ENCODE measurements around the gene CEP20. TPM values are rescaled to one million over a fixed set of nuclear protein-coding genes. Genes with fewer than 3 reads are reported as not detected.

CEP20 gene
- total RNA-seq, 1 donor = 24.5 TPM

GRCh38 chr16:15881794-15882379, 6.5 kb downstream of the CEP20 start:
- no peaks in the 10 kb centered on the region for H3K27me3 ChIP-seq (ENCODE audit: insufficient read depth, low read length)
- no peaks in the 10 kb centered on the region for H3K9me3 ChIP-seq (ENCODE audit: low read depth, low read length)
- no peak overlapping the region for H3K4me3 ChIP-seq (ENCODE audit: low read length)
- H3K4me1 ChIP-seq (ENCODE audit: insufficient read depth, low read length) = peaks cover 9% of the 10 kb centered on the region

DNA sequence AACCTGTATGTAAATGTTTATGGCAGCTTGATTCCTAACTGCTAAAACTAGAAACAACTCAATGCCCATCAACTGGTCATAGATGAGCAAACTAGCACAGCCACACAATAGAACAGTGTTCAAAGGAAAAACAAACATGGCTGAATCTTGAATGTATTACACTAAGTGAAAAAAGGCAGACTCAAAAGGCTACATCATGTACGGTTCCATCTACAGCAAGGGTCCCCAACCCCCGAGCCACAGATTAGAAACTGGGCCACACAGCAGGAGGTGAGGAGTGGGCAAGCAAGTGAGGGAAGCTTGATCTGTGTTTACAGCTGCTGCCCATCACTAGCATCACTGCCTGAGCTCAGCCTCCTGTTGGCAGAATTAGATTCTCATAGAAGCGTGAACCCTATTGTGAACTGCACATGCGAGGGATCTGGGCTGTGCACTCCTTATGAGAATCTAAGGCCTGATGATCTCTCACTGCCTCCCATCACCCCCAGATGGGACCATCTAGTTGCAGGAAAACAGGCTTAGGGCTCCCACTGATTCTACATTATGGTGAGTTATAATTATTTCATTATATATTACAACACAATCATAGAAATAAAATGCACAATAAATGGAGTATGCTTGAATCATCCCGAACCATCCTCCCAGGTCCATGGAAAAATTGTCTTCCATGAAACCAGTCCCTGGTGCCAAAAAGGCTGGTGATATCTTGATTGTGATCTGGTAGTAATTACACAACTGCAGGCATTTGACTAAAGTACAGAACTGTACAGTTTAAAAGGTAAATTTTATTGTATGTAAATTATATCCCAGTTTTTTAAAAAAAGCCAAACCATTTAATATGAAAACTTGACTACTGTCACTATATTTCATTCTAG, 7.7 kb downstream of the CEP20 start:
- no peaks in the 10 kb centered on the region for H3K9me3 ChIP-seq (ENCODE audit: low read depth, low read length)
- no peak overlapping the region for H3K4me3 ChIP-seq (ENCODE audit: low read length)
- no peaks in the 10 kb centered on the region for H3K27me3 ChIP-seq (ENCODE audit: insufficient read depth, low read length)
- H3K4me1 ChIP-seq (ENCODE audit: insufficient read depth, low read length) = peaks cover 4% of the 10 kb centered on the region

DNA sequence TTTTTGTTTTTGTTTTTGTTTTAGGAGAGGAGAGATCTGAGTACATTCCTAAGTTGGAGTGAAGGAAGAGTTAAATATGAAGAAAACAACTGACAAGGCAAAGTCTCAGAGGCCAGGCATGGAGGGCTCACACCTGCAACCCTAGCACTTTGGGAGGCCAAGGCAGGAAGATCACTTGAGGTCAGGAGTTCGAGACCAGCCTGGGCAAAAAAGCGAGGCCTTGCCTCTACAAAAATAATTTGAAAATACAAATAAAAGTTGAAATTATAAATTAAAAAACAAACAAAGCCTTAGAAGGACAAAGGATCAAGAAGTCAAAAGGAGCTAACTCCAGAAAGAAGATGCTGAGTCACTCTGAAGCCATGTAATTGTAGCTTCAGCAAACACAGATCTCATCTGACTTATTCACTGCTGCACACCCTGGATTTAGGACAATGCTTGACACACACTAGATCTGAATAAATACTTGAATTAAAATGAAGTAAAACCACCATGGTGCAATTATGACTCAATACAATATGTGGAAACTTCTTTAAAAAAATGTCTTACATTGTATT, 9.1 kb downstream of the CEP20 start:
- Histone ChIP-seq H3K9me3 (ENCODE audit: low read depth, low read length) (no peaks in the 10 kb centered on the region), H3K4me1 (ENCODE audit: insufficient read depth, low read length) (peaks cover 8% of the 10 kb centered on the region), H3K27me3 (ENCODE audit: insufficient read depth, low read length) (no peaks in the 10 kb centered on the region), H3K4me3 (ENCODE audit: low read length) (no peak overlapping the region)

- Histone ChIP-seq H3K27me3 (ENCODE audit: insufficient read depth, low read length) (no peaks in the 10 kb centered on the region), H3K4me1 (ENCODE audit: insufficient read depth, low read length) (peaks cover 8% of the 10 kb centered on the region), H3K4me3 (ENCODE audit: low read length) (no peak overlapping the region), H3K9me3 (ENCODE audit: low read depth, low read length) (no peaks in the 10 kb centered on the region)
These were observed 11.9 kb downstream of the CEP20 start for GRCh38 chr16:15876503-15876902.

DNA sequence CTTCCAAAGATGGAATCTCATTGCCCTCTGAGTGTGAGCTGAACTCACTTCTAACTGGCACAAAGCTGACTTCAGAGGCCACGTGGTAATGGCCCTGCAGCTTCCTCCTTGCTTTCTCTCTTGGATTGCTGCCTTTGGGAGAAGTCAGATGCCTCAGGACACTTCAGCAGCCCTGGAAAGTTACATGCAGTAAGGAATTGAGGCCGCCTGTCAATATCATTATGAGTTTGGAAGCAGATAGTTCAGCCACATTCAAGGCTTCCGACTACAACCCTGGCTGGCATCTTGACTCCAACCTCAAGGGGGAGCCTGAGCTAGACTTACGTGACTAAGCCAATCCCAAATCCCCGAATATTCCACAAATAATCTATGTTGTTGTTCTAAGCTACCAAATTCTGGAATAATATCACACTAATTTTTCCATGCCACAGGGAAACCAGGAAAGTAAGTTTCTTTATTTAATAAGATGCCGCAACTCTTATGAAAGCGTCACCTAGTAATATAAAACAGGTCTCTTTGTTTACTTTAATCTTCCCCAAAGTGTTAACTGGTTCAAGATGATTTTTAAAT, 13.6 kb downstream of the CEP20 start:
- H3K4me3 ChIP-seq (ENCODE audit: low read length) = no peak overlapping the region
- H3K9me3 ChIP-seq (ENCODE audit: low read depth, low read length) = no peaks in the 10 kb centered on the region
- peaks cover 8% of the 10 kb centered on the region for H3K4me1 ChIP-seq (ENCODE audit: insufficient read depth, low read length)
- H3K27me3 ChIP-seq (ENCODE audit: insufficient read depth, low read length) = no peaks in the 10 kb centered on the region

DNA sequence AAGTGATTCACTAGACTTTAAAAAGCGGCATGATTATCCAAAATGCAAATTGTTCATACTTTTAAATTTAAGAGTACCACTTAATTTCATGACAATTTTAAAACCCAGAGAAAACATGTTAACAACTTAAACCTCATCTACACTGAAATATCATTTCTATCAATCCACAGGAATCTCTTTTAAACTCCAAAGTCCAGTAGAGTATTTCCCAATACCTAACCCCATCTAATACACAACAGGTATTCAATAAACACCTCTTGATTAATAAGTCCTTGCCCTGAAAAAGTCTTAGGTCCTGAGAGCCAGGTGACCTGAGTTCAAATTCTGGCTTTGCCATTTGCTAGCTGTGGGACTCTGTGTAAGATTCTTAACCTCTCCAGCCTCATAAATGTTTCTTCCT, 14.7 kb downstream of the CEP20 start:
- Histone ChIP-seq H3K9me3 (ENCODE audit: low read depth, low read length) (no peaks in the 10 kb centered on the region), H3K27me3 (ENCODE audit: insufficient read depth, low read length) (no peaks in the 10 kb centered on the region), H3K4me3 (ENCODE audit: low read length) (no peak overlapping the region), H3K4me1 (ENCODE audit: insufficient read depth, low read length) (peaks cover 4% of the 10 kb centered on the region)

DNA sequence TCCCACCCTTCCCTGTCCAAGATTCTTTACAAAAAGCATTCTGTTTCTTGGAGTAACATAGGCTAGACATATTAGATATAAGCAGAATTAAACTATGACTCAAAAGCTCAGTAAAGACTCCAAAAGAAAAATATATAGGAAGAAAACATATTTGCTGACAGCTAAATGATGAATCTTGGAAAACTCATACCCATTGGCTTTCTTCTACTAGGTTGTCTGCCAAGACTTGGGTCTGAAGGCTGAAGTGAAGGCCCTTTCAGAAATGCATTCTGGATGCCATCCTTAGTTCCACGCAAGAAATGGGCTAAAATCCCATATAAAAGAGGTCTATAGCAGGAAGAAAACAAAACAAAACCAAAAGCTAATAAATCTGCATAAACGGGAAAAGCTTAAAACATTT, 15.1 kb downstream of the CEP20 start:
- Histone ChIP-seq H3K4me3 (ENCODE audit: low read length) (no peak overlapping the region), H3K4me1 (ENCODE audit: insufficient read depth, low read length) (peaks cover 4% of the 10 kb centered on the region), H3K9me3 (ENCODE audit: low read depth, low read length) (no peaks in the 10 kb centered on the region), H3K27me3 (ENCODE audit: insufficient read depth, low read length) (no peaks in the 10 kb centered on the region)

- H3K27me3 ChIP-seq (ENCODE audit: insufficient read depth, low read length) = no peaks in the 10 kb centered on the region
- no peaks in the 10 kb centered on the region for H3K9me3 ChIP-seq (ENCODE audit: low read depth, low read length)
- no peak overlapping the region for H3K4me3 ChIP-seq (ENCODE audit: low read length)
- peaks cover 4% of the 10 kb centered on the region for H3K4me1 ChIP-seq (ENCODE audit: insufficient read depth, low read length)
These were observed 18.4 kb downstream of the CEP20 start for GRCh38 chr16:15870011-15870410.

- no peaks in the 10 kb centered on the region for H3K9me3 ChIP-seq (ENCODE audit: low read depth, low read length)
- H3K4me3 ChIP-seq (ENCODE audit: low read length) = no peak overlapping the region
- no peaks in the 10 kb centered on the region for H3K4me1 ChIP-seq (ENCODE audit: insufficient read depth, low read length)
- no peaks in the 10 kb centered on the region for H3K27me3 ChIP-seq (ENCODE audit: insufficient read depth, low read length)
These were observed 22.0 kb downstream of the CEP20 start for GRCh38 chr16:15866451-15866850.

- no peaks in the 10 kb centered on the region for H3K27me3 ChIP-seq (ENCODE audit: insufficient read depth, low read length)
- no peaks in the 10 kb centered on the region for H3K9me3 ChIP-seq (ENCODE audit: low read depth, low read length)
- no peaks in the 10 kb centered on the region for H3K4me1 ChIP-seq (ENCODE audit: insufficient read depth, low read length)
- H3K4me3 ChIP-seq (ENCODE audit: low read length) = no peak overlapping the region
These were observed 22.7 kb downstream of the CEP20 start for GRCh38 chr16:15865742-15866141.

GRCh38 chr16:15864939-15865338, 23.5 kb downstream of the CEP20 start:
- Histone ChIP-seq H3K27me3 (ENCODE audit: insufficient read depth, low read length) (no peaks in the 10 kb centered on the region), H3K9me3 (ENCODE audit: low read depth, low read length) (no peaks in the 10 kb centered on the region), H3K4me1 (ENCODE audit: insufficient read depth, low read length) (no peaks in the 10 kb centered on the region), H3K4me3 (ENCODE audit: low read length) (no peak overlapping the region)

DNA sequence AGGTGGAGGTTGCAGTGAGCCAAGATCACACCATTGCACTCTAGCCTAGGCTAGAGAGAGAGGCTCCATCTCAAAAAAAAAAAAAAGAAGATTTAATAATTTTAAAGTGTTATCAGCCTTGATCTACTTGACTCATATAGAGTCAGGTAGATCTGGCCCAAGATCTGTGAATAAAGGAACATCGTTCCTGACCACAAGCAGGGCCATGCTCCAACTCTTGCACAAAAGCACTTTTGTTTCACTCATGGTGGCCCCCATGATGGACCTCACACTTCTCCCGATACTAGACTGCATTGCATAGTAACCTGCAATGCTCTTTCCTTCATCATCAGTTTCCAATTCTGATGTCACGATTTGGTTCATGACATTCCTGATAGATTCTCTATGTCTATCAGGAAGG, 26.4 kb downstream of the CEP20 start:
- Histone ChIP-seq H3K4me3 (ENCODE audit: low read length) (no peak overlapping the region), H3K4me1 (ENCODE audit: insufficient read depth, low read length) (peaks cover 12% of the 10 kb centered on the region), H3K27me3 (ENCODE audit: insufficient read depth, low read length) (peaks cover 15% of the 10 kb centered on the region), H3K9me3 (ENCODE audit: low read depth, low read length) (no peaks in the 10 kb centered on the region)

- peaks cover 14% of the 10 kb centered on the region for H3K4me1 ChIP-seq (ENCODE audit: insufficient read depth, low read length)
- H3K4me3 ChIP-seq (ENCODE audit: low read length) = no peak overlapping the region
- H3K9me3 ChIP-seq (ENCODE audit: low read depth, low read length) = no peaks in the 10 kb centered on the region
These were observed 29.3 kb downstream of the CEP20 start for GRCh38 chr16:15858921-15859668.

DNA sequence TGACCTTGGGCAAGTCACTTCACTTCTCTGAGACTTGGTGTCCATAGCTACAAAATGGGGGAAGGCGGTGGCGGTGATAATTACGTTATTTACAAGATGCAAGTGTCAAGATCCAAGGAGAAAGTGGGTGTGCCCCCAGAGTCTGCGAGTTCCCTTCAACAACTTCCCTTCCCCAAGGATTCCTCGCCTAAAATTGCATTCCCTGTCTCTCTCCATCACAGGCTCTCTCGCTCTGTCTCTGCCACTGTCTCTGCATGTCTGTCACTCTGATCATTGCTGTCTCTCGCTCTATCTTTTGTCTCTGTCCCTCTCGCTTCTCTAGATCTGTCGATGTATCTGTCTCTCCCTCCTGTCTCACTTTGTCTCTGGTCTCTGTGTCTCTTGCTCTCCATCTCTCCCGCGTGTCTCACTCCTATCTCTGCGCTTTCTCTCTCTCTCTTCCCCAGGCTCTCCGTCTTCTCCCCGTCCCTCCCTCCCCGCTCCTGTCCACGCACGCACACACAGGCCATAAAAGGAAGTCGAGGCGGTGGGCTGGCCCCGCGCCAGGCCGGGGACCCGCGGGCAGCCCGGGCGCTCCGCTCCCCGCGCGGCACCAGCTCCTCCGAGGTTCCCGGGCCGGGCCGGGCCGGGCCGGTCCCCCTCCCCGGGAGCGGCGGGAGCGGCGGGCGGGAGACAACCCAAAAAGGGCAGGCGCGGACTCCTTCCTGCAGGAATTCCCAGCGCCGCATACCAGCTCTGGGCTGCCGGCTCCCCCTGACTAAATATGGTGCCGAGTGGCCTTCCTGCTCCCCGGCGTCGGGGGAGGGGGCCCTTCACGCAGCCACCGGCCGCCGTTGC, 30.5 kb downstream of the CEP20 start:
- Histone ChIP-seq H3K4me1 (ENCODE audit: insufficient read depth, low read length) (peaks cover 14% of the 10 kb centered on the region), H3K27me3 (ENCODE audit: insufficient read depth, low read length) (peaks cover 37% of the 10 kb centered on the region), H3K4me3 (ENCODE audit: low read length) (no peak overlapping the region), H3K9me3 (ENCODE audit: low read depth, low read length) (no peaks in the 10 kb centered on the region)

More at GRCh38 chr16:15858921-15859668, 29.3 kb downstream of the CEP20 start:
- H3K27me3 ChIP-seq (ENCODE audit: insufficient read depth, low read length) = peaks cover 37% of the 10 kb centered on the region
